ENCODE data around the gene NPAS3.

The NPAS3 gene

DNA sequence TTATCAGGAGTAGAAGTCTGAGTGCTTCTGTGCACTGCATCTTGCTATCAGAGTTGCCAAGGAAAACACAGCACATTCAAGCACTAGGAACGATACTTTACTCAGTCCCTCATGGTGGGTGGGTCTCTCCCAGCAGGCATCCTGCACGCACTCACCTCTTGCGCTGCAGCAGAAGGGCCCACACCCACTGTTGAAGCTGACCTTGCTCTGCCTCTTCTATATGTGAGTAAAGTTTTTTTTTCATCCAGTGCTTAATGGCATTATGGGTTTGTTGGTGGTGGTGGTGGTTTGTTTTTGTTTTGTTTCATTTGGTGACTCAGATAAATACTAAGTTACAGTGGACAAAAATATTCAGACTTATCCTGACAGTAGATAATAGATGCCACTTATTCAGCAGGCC, 663.7 kb downstream of the NPAS3 start:
- DNase-seq = no peak

DNA sequence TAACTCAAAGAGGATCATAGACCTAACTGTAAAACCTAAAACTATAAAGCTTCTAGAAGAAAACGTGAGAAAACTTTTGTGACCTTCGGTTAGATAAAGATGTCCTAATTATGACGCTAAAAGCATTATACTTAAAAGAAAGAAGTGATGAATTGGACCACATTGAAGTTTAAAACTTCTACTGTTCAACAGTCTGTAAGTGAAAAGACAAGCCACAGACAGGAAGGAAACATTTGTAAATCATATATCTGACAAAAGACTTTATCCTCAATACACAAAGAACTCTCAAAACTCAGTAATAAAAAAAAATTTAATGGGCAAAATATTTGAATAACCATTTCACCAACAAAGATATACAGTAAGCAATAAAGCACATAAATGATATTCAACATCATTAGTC, 667.9 kb downstream of the NPAS3 start:
- DNase-seq = no peak

DNA sequence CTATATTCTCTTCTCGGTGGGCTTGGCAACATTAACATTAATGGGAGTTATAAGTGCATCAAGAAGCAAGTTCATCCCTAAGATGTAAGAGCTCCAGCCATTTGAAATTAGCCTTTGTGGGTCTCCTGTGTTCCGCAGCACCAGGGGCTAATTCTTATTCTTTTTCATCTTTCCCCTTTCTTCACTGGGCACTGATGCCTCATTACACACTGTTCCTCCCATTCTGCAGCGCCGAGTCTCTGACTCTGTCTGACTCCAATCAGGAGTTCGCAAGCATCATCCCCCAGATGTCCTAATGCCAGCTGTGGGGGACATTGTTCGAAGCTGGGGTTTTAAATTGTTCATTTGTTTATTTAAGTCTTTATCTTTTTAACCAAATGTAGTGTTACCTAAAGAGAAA, 670.9 kb downstream of the NPAS3 start:
- no peak for DNase-seq

DNA sequence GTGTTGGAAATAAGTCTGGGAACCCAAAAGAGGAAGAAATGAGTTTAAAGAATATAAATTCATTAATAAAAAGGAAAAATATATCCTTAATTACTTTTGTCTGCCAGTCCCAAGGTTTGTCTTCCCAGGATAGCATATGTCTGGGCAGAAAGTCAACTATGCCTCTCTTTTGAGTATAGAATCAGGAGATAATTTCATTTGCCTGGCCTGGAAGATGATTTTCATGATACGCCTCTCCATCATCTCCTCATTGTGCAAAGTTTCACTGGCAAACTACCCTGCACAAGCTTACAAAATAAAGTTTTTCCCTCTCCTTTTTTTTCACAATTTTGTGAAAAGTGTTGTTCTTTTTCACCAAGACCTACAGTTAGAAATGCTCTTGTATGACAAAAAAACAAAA, 671.4 kb downstream of the NPAS3 start:
- DNase-seq = no peak

DNA sequence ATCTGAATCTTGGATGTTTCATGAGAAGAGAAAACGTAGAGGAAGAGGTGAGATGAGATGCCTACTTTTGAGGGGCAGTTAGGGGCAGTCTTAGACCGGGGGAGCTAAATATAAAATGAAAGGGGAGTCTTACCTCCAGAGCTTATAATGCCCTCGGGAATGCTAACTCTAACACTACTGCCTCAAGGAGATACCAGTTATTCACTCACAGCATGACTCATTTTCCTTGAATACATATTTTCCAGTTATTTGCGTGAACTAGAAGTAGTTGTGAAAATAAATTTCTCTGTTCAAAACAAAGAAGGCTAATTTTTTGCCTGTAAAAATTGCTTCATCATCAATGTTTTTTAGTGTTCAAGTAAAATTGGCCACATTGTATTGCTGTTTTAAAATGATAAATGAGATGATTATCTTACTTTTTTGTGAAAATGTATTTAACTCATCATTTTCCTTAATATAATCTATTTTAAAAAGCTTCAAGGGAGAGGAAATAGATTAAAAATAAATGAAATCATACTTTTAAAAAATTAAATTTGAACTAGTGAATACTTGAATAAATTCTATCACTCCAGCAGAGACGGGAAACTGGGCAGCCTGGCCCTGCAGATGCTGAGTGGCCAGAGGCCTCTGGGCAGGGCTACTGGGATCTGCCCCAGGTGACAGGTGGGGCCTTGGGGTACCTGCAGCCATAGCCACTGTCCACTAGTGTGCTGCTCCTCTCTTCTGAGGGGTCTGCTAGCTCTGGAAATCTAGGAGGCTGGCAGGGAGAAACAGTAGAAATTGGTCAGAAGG, 672.9 kb downstream of the NPAS3 start:
- DNase-seq = no peak

DNA sequence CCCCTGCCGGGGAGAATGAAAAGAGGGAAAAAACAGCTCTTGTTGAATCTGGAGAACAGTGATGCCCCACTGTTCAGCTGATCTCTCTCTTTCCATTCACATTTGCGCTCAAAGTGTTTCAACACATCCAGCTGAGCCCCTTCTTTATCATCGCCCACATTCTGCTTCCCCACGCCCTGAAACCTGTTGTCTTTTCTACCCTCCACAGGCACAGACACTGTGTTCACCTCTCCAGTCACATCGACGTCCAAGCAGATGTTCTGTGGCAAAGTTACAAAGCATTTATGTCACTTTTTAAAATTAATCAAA, 673.5 kb downstream of the NPAS3 start:
- DNase-seq = no peak

DNA sequence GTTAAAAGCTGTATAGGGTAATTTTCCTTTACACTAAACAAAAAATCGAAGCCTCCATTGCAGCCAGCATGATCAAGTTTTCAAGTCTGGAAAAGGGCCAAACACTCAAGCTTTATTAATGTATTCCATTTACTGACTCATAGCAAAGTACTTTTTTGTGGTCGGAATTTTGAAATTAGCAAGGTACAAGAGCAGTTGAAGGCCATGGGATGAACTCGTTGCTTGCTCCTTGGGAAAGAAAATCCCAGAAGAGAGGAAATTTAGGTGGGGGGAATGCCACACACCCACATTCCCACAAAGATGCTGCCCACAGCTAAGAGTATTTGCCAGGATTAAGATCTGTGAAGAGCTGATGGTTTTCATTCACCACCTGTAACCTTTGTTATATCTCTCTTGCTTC, 678.5 kb downstream of the NPAS3 start:
- no peak for DNase-seq

DNA sequence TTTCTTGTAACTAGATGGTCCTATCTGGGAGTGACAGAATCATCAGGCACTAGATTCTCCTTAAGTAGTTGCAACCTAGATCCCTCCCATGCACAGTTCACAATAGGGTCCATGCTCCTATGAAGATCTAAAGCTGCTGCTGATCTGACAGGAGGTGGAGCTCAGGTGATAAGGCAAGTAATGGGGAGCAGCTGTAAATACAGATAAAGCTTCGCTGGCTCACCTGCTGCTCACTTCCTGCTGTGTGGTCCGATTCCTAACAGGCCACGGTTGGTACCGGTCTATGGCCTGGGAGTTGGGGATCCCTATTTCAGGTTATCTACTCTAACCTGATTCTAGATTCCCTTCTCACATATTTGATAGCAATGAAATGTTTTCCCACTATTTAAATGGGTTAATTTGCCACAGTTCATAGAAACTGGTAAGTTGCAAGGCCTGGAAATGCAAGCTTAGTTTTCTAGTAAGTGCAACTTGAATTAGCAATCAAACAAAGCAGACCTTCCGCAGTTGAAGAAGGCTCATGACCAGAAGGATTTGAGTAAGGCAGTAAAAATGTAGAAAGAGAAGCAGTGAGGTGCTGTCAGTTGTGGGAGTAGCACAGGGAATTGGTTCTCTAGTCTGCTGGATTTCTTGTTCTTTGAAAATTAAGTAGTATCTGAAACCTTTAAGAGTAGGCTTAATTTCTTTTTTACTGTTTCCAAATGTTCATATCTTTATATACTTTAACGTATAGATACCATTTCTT, 679.9 kb downstream of the NPAS3 start:
- no peak for DNase-seq

DNA sequence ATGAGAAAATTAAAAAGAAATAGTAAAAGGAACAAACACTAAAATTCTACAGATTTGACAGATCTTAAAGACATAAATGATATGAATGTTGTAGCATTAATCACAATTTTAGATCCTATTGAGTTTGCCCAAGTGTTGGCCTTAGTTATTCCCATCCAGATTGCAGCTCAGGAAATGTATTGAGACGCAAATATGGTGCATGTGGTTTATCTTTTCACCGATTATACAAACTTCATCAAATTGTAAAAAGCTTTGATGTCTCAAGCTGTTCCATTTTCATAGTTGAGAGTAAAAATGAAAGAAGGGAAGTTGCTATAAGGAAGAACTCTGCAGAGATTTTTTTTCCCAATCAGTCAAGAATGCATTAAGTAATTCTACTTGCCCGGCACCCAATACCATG, 683.8 kb downstream of the NPAS3 start:
- DNase-seq = no peak

DNA sequence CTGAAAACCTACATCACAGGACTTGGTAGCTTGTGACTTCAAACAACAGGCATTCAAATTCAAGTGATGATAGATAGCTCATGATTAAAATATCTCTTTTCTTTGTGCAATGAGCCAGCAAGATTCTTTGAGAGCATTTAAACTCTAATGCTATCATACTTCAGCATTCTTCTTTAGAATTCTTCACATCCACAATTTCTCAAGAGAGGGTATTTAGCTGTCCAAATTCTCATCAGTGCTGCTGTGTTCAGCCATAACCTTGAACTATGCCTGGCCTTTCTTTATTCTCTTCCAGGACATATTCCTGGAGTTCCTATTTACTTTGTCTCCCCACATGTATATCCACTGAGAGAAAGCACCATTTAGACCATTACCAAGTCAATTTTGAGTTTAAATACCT, 691.1 kb downstream of the NPAS3 start:
- DNase-seq = no peak

DNA sequence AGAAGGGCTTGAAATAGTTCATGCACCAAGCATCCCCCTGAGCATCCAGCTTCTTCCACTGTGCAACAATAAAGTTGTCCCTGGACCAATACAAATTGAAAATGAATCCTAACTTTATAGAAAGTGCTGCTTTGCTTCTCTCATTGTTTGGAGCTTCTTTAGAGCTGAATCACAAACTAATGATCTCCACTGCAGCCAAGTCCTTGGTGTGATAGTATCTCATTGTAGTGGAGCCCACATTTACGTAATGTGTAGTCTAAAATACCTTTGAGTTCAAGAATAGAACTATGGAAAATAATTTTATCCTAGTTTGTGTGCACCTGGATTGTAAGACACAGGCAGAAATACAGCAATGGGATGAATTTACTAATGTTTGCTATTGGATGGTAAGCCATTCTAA, 692.3 kb downstream of the NPAS3 start:
- no peak for DNase-seq

DNA sequence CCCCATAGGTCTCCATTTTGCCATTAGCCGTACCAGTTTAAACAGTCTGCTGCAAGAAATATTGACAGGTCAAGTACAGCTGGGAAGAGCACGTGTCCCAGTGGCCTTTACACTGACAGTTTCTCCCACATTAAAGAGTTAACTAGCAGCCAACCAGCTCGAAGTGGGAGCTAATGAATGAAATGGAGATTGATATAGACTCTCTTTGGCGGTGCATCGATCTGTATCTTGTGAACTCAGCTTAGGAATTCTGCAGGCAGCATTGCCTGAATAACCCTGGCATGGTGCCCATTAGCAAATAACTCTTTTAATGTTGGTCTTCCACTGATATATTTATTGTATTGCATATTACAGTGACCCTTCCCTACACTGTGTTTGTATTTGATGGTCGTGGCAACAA, 692.8 kb downstream of the NPAS3 start:
- DNase-seq = no peak

DNA sequence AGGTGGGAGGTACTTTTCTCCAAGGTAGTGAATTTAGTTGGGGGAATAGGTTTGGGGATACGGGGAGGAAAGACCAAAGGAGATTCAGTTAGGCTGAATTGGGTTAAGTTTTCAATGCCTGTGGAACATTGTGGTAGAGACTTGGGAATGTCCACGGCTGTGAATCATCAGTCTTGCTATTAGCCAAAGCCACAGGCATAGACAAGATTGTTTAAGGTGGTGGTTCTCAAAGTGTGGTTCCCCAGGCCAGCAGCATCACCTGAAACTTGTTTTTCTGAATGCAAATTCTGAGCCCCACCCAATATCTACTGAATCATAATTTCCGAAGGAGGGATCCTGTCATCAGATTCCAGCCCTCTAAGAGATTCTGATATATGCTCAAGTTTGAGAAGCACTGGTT, 696.0 kb downstream of the NPAS3 start:
- DNase-seq = no peak

DNA sequence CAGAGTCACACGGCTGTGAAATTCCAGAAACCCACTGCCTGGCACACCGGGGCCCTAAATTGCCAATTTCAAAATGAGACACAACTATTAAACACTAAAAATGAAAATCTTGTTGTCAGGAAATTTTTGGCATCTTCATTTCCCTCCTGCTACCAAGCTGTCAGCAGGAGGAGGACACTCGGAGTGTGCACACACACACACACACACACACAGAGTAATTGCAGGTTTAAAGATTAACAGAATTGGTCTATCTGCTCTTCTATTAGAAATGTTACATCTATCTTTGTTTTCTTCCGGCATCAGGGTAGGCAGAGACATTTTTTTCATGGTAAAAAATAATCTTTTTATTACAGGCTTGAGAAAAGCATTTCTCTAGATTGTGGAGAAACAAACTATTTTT, 698.0 kb downstream of the NPAS3 start:
- no peak for DNase-seq

DNA sequence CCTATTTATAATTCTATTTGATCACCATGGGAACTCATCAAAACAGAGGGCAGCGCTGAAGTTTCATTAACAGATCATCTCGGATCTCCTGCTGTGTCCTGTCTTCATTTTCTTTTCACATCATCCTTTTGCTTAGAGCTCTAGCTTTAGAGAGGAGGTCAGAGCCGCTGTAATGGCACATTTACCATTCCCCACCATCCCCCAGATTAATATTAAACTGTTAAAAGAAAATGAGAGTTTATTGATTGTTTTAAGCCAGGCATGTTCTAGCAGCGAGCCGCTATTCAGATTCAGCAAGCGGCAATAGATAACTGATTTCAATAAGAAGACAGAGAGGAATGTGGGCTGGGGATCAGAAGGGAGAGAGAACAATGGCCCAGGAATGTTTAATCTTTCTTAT, 703.4 kb downstream of the NPAS3 start:
- DNase-seq = no peak

DNA sequence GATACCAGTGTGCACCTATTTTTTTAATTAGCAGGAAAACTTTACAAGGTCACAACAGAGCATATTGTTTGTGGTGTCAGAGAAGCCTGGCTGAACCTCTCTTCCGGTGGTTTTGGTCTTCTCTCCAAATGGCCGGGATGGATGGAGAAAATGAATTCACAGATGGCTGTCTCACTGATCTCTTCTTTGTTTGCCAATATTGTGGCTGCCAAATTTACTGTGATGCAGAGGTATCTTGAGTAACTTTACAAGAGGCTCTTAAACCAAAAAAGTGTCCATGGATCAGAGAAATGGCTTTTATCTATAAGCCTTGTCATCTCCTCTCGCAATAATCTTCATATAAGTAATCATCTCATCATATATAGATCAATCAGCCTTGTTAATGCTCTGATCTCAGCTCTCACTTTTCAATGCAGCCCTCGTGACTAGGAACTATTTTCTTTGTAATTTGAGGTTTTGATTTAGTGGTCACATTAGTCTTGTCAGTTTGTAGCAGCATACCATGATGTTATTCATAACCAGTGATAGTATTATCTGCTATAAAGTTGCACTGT, 704.1 kb downstream of the NPAS3 start:
- no peak for DNase-seq

DNA sequence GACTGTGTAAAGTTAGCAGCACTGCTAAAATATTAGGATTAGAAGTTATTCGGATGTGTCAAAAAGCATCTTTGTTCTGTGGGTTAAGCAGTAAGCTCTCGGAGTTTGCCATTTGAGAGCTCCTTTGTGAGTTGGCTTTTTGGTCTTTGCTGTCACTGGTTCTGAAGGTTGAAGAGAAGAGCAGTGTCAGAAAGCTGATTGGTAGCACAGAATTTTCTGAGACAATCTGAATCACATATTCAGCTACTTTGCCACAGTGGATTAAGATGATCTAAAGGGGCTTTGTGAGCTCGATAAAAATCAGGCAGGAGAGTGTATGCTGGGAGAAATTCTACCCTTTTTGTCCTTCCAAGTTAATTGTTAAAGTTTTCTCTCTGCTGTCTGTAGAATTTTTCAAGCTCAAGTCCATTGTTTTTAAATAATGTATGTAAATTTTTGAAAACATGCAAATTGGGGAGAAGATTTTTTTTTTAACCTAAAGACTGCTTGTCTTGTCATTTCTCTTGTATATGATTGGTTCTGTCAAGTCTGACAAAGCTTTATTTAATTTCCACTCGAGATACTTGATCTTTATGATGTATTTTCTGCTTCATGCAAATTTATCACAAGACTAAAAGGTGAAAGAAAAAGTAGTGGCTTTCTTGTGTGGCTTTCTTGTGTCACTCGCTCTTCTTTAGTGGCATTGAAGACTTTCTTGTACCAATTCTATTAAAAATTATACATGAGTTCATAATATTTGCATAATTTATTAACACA, 704.9 kb downstream of the NPAS3 start:
- no peak for DNase-seq

DNA sequence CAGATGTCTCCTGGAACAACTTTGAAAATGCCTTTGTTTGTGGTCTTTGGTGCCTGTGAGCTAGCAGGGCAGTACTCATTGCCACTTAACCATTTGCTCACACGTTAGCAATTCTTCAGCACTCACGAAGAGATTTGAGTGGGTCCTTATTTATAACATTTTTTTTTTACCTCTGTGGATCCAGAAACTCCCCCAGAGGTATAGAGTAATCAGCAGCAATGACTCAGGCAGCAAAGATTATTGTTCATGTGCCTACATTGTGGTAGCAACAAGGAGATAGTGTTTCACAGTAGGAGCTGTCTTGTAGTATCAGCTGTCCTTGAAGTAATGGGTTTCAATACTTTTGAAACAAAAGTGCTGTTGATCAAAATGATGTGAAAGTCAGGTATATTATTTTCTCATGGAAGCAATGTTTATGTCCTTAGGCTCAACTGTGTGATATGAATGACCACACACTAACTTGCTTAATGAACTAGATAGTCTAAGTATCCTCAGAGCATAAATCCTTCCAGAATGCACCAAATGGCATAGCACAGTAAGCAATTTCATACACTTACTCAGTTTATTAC, 708.1 kb downstream of the NPAS3 start:
- no peak for DNase-seq

DNA sequence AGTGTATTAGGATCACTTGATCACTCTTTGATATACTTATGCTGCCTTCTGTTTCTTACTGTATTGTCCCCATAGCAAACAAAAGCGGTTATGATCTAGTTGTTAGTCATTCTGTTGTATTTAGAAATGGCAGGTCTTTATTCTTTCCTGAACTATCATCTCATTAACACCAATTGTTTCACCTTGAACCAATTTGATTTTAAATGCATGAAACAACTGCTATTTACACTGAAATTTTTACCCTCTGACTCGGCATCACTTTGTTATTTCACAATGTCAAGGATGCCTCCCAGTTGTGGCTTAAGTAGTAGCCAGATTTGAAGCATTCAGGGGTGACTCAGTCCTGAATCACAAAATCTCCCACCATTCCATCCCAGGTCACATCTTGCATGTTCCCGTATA, 708.7 kb downstream of the NPAS3 start:
- no peak for DNase-seq

DNA sequence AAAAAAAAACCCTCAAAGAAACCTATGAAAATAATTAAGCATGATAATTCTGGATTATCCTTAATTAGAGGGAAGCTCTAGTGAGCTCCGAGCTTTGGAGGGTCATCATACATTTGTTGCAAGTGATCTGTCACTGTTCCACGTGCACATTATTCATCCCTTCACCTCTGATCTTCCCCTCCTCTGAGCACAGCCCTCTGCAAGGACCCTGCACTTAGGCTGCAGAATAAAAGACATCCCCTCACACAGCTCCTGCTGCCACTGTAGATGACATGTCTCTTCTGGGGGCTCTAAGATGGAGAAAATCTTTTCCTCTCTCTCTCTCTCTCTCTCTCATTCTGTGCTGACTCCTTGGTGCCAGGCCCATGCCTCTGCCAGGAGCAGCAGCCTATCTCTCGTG, 711.8 kb downstream of the NPAS3 start:
- DNase-seq = no peak

DNA sequence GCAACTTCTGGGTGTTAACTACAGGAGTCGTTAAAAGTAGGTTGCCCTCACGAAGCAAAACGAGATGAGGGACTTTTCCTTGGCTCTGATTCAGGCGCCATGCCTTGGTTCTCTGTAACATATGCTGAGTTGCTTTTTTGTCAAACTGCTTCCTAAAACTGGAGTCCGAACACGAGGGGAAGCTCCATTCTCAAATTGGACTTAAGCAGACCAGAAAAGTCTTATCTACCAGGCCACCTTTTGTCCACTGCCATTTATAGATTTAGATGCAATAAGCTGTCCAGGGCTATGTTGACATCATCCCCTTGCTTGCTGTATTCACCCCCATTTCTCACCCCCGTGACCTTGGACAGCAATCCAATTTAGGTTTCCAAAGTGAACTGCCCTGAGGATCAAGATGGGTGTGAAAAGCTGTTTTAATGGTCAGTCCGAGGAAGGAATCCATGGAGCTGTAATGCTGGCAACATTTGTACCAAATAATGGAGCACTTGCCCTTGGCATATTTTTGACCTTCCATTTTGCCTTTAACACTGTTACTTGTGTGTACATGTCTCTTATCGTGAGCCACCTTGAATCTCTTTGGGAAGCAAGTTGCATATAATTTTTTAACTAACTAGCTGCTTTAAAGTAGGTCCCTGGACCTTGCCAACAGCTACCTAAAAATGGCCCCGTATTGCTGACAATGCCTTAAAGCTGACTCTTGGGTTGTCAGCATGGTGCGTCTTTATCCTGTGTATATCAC, 714.1 kb downstream of the NPAS3 start:
- no peak for DNase-seq

DNA sequence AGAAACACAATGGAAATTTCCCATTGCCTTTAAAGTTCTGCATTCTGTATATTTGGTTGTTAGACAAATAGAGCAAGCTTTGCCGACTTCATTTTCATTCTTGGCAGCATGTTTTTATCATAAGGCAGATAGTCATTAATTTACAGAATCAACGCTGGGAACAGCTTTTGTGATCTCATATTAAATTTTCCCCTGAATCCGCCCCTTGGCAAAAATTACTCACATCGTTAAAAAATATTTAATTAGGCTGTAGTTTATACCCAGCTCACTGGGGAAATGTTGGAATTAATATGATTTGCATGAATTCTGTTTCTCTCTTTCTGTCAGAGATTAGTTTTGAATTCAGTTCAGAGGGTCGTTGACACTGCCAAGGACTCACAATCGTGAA, 714.6 kb downstream of the NPAS3 start:
- no peak for DNase-seq

DNA sequence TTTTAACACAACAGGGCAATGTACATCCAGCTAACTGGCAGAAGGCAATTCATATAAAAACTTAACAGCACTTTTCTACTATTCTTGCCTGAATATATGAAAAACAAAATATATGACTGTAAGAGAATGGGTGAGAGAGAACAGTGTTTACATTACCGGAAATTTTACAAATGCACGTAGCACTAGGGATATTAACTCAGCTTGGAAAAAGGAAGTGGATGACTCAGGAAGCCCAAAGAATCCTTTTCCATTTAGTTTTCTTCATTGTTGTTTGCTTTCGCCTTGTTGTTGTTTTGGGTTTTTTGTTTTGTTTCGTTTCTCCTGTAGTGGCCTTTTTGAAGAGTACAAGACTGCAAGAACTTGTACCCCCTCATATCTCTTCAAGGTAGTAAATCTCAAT, 716.7 kb downstream of the NPAS3 start:
- no peak for DNase-seq
